PC-9 (cell line): Measurements from ENCODE around the gene ARL4A. TPM values are rescaled to one million over a fixed set of nuclear protein-coding genes. Genes with fewer than 3 reads are reported as not detected.
A peak's percentile ranks its signal among the peaks of the same experiment; 100 is the strongest.

Source experiments
- BruUV-seq: library from RNA; stranded (reverse); fragments of 400-500 nt; replicated peaks from 2 replicates; lab custom pipeline; 2021; lab: Mats Ljungman, UMichigan
- CTCF ChIA-PET: fragments of 300-600 bp; sonication (Branson Sonifier 250); formaldehyde crosslinking; loops from one replicate; lab custom pipeline; 2022; ENCODE audit warnings: antibody characterized with exemption; lab: Charles Lee
- POLR2A ChIA-PET: fragments of 300-600 bp; sonication (Branson Sonifier 250); formaldehyde crosslinking; loops from one replicate; lab custom pipeline; 2022; ENCODE audit warnings: antibody characterized with exemption; ENCODE audit not compliant: unreplicated experiment; lab: Charles Lee
- DNase-seq, 2 experiments: peaks; one replicate each; pipeline versions ENCODE4 v3.0.0 to v3.0.0-alpha.2; 2015 to 2022; ENCODE audit warnings: mixed read lengths in 1 of 2
- H2AFZ ChIP-seq: fragments of 200-600 bp; sonication (generic); 2 replicates; pipeline ENCODE4 v1.8.1; 2017; ENCODE audit warnings: antibody characterized with exemption
- H3F3A ChIP-seq: fragments of 200-600 bp; sonication (generic); 2 replicates; pipeline ENCODE4 v1.8.1; 2017; ENCODE audit warnings: antibody characterized with exemption, mild to moderate bottlenecking, low read depth; ENCODE audit not compliant: insufficient read depth
- H3K27ac ChIP-seq: fragments of 200-600 bp; sonication (generic); 2 replicates; pipeline ENCODE4 v1.6.1; 2016; ENCODE audit warnings: mixed run types
- H3K27me3 ChIP-seq: fragments of 200-600 bp; sonication (generic); 2 replicates; pipeline ENCODE4 v1.6.1; 2016; ENCODE audit warnings: low read depth, mixed run types; ENCODE audit not compliant: insufficient read depth
- H3K36me3 ChIP-seq: fragments of 200-600 bp; sonication (generic); 2 replicates; pipeline ENCODE4 v1.6.1; 2016; ENCODE audit warnings: low read depth, mixed run types
- H3K4me1 ChIP-seq: fragments of 200-600 bp; sonication (generic); replicated peaks from 2 replicates; pipeline ENCODE4 v1.6.1; 2016; ENCODE audit warnings: mixed run types; ENCODE audit not compliant: insufficient read depth
- H3K4me2 ChIP-seq: fragments of 200-600 bp; sonication (generic); 2 replicates; pipeline ENCODE4 v1.6.1; 2017; ENCODE audit warnings: mixed run types
- H3K4me3 ChIP-seq: fragments of 200-600 bp; sonication (generic); 2 replicates; pipeline ENCODE4 v1.6.1; 2016; ENCODE audit warnings: mixed run types
- H3K79me2 ChIP-seq: fragments of 200-600 bp; sonication (generic); 2 replicates; pipeline ENCODE4 v1.6.1; 2017; ENCODE audit warnings: low read depth, mixed run types
- H3K9me2 ChIP-seq: fragments of 200-600 bp; sonication (generic); 2 replicates; pipeline ENCODE4 v1.8.1; 2017; ENCODE audit warnings: mild to moderate bottlenecking; ENCODE audit not compliant: insufficient read depth
- H3K9me3 ChIP-seq: fragments of 200-600 bp; sonication (generic); 2 replicates; pipeline ENCODE4 v1.8.1; 2016; ENCODE audit warnings: low read depth; ENCODE audit not compliant: insufficient read depth
- H4K20me1 ChIP-seq: fragments of 200-600 bp; sonication (generic); 2 replicates; pipeline ENCODE4 v1.8.1; 2017; ENCODE audit not compliant: insufficient read depth
- CTCF ChIP-seq: fragments of 200-600 bp; sonication (generic); conservative IDR thresholded peaks from 2 replicates; pipeline ENCODE4 v1.6.1; 2017; ENCODE audit warnings: mixed run types, antibody characterized with exemption, mild to moderate bottlenecking, moderate library complexity
- EZH2 ChIP-seq: fragments of 200-600 bp; sonication (generic); IDR thresholded peaks from 2 replicates; pipeline ENCODE4 v1.8.0; 2017; ENCODE audit warnings: antibody characterized with exemption, low read depth
- intact Hi-C: fragments of 100-400 bp; cut with micrococcal nuclease; formaldehyde crosslinking; loops from one replicate; pipeline ENCODE4 v1.10.0; 2022; ENCODE audit not compliant: unreplicated experiment
- total RNA-seq: library from RNA; stranded (reverse); gene quantifications from 2 replicates; pipeline ENCODE4 v1.2.3, GENCODE V29; 2021

ARL4A gene
- total RNA-seq, 1 experiment from 2014 or later, result 17.9 TPM

GRCh38 chr7:12649348-12649747, 38.1 kb upstream of the ARL4A start:
- H3K79me2 ChIP-seq, result no peaks in the 10 kb centered on the region
- H3F3A ChIP-seq, result peaks cover 16% of the 10 kb centered on the region; the same call in 1 of the 2 replicates
- H3K9me3 ChIP-seq, result no peaks in the 10 kb centered on the region; the same call in 1 of the 2 replicates
- ChIA-PET POLR2A (interaction anchor here (0.5 to 1.2 kb wide), 3 partner anchors 37 to 401 kb away, joined by 4 to 18 read pairs (median 12); no protein-coding TSS in a partner anchor), CTCF (no interaction called here)
- no peaks in the 10 kb centered on the region for H3K27me3 ChIP-seq
- peak in 1 of 2 experiments; percentile 72 for DNase-seq
- H3K27ac ChIP-seq, result 0 out of 2 replicates have a peak overlapping the region, but pooled peaks have one; percentile 2
- peaks cover 34% of the 10 kb centered on the region for H3K4me1 ChIP-seq
- no peaks in the 10 kb centered on the region for H3K36me3 ChIP-seq
- H3K9me2 ChIP-seq, result no peaks in the 10 kb centered on the region
- no TSS peak for BruUV-seq
- H4K20me1 ChIP-seq, result no peaks in the 10 kb centered on the region
- intact Hi-C loops, result loop anchor here (1.0 kb wide), 1 partner anchor 11 kb away; no protein-coding TSS in a partner anchor
- H3K4me2 ChIP-seq, result peak overlapping the region; percentile 12
- no peak overlapping the region for H2AFZ ChIP-seq
- TF ChIP-seq EZH2 (no peak), CTCF (no peak)
- H3K4me3 ChIP-seq, result no peak overlapping the region

- POLR2A ChIA-PET, result no interaction called here
- Histone ChIP-seq H3F3A (peaks cover 16% of the 10 kb centered on the region; the same call in 1 of the 2 replicates), H3K9me3 (no peaks in the 10 kb centered on the region; the same call in 1 of the 2 replicates), H3K4me1 (peaks cover 34% of the 10 kb centered on the region), H4K20me1 (no peaks in the 10 kb centered on the region), H3K4me2 (no peak overlapping the region), H2AFZ (no peak overlapping the region), H3K36me3 (no peaks in the 10 kb centered on the region), H3K79me2 (no peaks in the 10 kb centered on the region), H3K27me3 (no peaks in the 10 kb centered on the region), H3K4me3 (no peak overlapping the region), H3K27ac (no peak overlapping the region), H3K9me2 (no peaks in the 10 kb centered on the region)
- CTCF ChIA-PET, result no interaction called here
- TF ChIP-seq EZH2 (no peak), CTCF (no peak)
- BruUV-seq, result no TSS peak
- DNase-seq, result no peak
- intact Hi-C loops, result no loop called here
Measured at GRCh38 chr7:12650080-12650479, 37.4 kb upstream of the ARL4A start.

- H3K36me3 ChIP-seq, result no peaks in the 10 kb centered on the region
- H3K27ac ChIP-seq, result no peak overlapping the region
- no peaks in the 10 kb centered on the region for H4K20me1 ChIP-seq
- POLR2A ChIA-PET, result no interaction called here
- no peak for DNase-seq
- TF ChIP-seq CTCF (no peak), EZH2 (no peak)
- CTCF ChIA-PET, result no interaction called here
- no TSS peak for BruUV-seq
- 0 out of 2 replicates have a peak, but pooled peaks cover 5% of the 10 kb centered on the region for H3F3A ChIP-seq
- no peaks in the 10 kb centered on the region for H3K9me2 ChIP-seq
- H3K27me3 ChIP-seq, result no peaks in the 10 kb centered on the region
- no peaks in the 10 kb centered on the region; the same call in 1 of the 2 replicates for H3K9me3 ChIP-seq
- no peak overlapping the region for H3K4me3 ChIP-seq
- no peaks in the 10 kb centered on the region for H3K79me2 ChIP-seq
- intact Hi-C loops, result no loop called here
- H3K4me1 ChIP-seq, result peaks cover 18% of the 10 kb centered on the region
- no peak overlapping the region for H3K4me2 ChIP-seq
- H2AFZ ChIP-seq, result no peak overlapping the region
Measured at GRCh38 chr7:12653110-12653509, 34.3 kb upstream of the ARL4A start.
